ENCODE data around the gene NUP210L. TPM values are rescaled to one million over a fixed set of nuclear protein-coding genes. Genes with fewer than 3 reads are reported as not detected.

The NUP210L gene
- total and polyA plus RNA-seq, 9 of the 15 experiments (the other 6 are each of a cell fraction or from before 2014, with no cell fraction given): 0.01 to 0.04 TPM; not detected in 7

DNA sequence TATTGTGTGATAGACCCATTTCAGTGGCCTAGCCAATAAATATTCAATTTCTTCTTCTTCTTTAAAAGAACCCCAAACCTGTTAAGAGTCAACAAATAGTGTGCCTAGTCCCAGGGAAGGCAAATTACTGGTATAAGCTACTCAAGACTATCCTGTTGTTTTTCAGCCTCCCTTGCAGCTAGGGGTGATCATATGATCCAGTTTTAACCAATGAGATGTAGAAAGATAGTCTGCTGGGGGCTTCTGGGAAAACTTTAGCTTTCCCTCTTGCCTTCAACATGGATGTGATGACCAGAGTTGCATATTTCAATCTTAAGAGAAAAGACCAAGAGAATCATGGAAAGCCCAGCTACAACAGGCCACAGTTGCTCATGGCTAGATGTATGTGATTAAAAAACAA is 4.7 kb upstream of the NUP210L start:
- Histone ChIP-seq H3K4me3 (no peak overlapping the region), H3K4me1 (replicated peaks in 1 of 2; ENCODE audit: control insufficient read depth in 2 of 2, insufficient read depth in 2 of 2, low read length in 2 of 2) (peaks cover 18 to 42% of the 10 kb centered on the region in 2 experiments), H3K4me2 (ENCODE audit: insufficient read depth, low read length) (no peak overlapping the region; the same call in 1 of the 2 replicates), H3K36me3 (ENCODE audit: control insufficient read depth, insufficient read depth, low read length) (peaks cover 89% of the 10 kb centered on the region), H3K27ac (ENCODE audit: extremely low read depth, low read depth, low read length) (peak overlapping the region; percentile 91), H2AFZ (ENCODE audit: low read depth, low read length) (no peak overlapping the region), H3K27me3 (ENCODE audit: control insufficient read depth in 2 of 2, insufficient read depth in 2 of 2, low read length in 2 of 2) (no peaks in the 10 kb centered on the region), H3K9me3 (replicated peaks; ENCODE audit: control insufficient read depth, insufficient read depth, low read depth, low read length) (peaks cover 25% of the 10 kb centered on the region), H3K9me1 (ENCODE audit: control insufficient read depth, insufficient read depth, low read length) (no peaks in the 10 kb centered on the region), H4K20me1 (replicated peaks; ENCODE audit: control insufficient read depth, insufficient read depth, low read length) (no peaks in the 10 kb centered on the region), H3K79me2 (ENCODE audit: control insufficient read depth, insufficient read depth, low read length) (peaks cover 23% of the 10 kb centered on the region), H3K9ac (ENCODE audit: insufficient read depth in 1 of 2, low read depth in 2 of 2, low read length in 2 of 2) (no peak overlapping the region)
- intact Hi-C loops (cut with micrococcal nuclease) (loop anchor here (2.0 kb wide), 1 partner anchor 23 kb away; no protein-coding TSS in a partner anchor), in situ Hi-C loops (cut with MboI) (no loop called here)
- DNase-seq (ENCODE audit: extremely low read depth in 1 of 4, low spot score in 3 of 4) (peak in 1 of 4 experiments; percentile 38), FAIRE-seq (no peak), ATAC-seq (no peak)
- CTCF ChIA-PET (ENCODE audit: low intra/inter-chr PET ratio): no interaction called here
- POLR2A ChIA-PET: interaction anchor here (0.9 to 2.2 kb wide), 4 partner anchors 10 to 169 kb away, joined by 3 to 8 read pairs (median 3); partner anchors contain the start of gene RPS27
- no TSS peak for BruUV-seq (replicated peaks)
- TF ChIP-seq, protein P1, sequence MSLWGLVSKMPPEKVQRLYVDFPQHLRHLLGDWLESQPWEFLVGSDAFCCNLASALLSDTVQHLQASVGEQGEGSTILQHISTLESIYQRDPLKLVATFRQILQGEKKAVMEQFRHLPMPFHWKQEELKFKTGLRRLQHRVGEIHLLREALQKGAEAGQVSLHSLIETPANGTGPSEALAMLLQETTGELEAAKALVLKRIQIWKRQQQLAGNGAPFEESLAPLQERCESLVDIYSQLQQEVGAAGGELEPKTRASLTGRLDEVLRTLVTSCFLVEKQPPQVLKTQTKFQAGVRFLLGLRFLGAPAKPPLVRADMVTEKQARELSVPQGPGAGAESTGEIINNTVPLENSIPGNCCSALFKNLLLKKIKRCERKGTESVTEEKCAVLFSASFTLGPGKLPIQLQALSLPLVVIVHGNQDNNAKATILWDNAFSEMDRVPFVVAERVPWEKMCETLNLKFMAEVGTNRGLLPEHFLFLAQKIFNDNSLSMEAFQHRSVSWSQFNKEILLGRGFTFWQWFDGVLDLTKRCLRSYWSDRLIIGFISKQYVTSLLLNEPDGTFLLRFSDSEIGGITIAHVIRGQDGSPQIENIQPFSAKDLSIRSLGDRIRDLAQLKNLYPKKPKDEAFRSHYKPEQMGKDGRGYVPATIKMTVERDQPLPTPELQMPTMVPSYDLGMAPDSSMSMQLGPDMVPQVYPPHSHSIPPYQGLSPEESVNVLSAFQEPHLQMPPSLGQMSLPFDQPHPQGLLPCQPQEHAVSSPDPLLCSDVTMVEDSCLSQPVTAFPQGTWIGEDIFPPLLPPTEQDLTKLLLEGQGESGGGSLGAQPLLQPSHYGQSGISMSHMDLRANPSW (CRISPR knock-in tag; IDR thresholded peaks at IDR 0.05): no peak
- TF ChIP-seq EWSR1 (IDR thresholded peaks at IDR 0.05; ENCODE audit: borderline replicate concordance, low read depth, partially characterized antibody) (no peak), HNRNPUL1 (IDR thresholded peaks at IDR 0.05; ENCODE audit: low read length) (no peak), CBX3 (IDR thresholded peaks at IDR 0.05; ENCODE audit: borderline replicate concordance in 1 of 2, low read length in 2 of 2) (peak in 1 of 2 experiments; percentile 98; a peak in 2 of 3 replicates), SETDB1 (IDR thresholded peaks at IDR 0.05; ENCODE audit: low read length) (no peak), RBM25 (IDR thresholded peaks at IDR 0.05; ENCODE audit: low read depth, low read length, severe bottlenecking) (peak; percentile 13), USF1 (CRISPR knock-in tag; IDR thresholded peaks at IDR 0.05) (peak; percentile 65; the same call in 1 of the 2 replicates), TBP (optimal IDR thresholded peaks at IDR 0.05; ENCODE audit: low read depth, low read length) (no peak), USF2 (CRISPR knock-in tag; IDR thresholded peaks at IDR 0.05) (peak; percentile 76), CBX5 (IDR thresholded peaks at IDR 0.05; ENCODE audit: borderline replicate concordance, low read depth) (0 out of 2 replicates have a peak, but pooled peaks have one; percentile 26), CHAMP1 (IDR thresholded peaks at IDR 0.05) (peak; percentile 82), TRIM24 (IDR thresholded peaks at IDR 0.05) (peak; percentile 62 to 86), ATF1 (CRISPR knock-in tag; IDR thresholded peaks at IDR 0.05) (no peak), ATF1 (tag; IDR thresholded peaks at IDR 0.05) (no peak), ZNF124 (CRISPR knock-in tag; IDR thresholded peaks at IDR 0.05) (no peak), TRIM28 (IDR thresholded peaks at IDR 0.05) (peak; percentile 94), MCM5 (IDR thresholded peaks at IDR 0.05; ENCODE audit: low read depth) (no peak), GATAD2B (IDR thresholded peaks at IDR 0.05; ENCODE audit: borderline replicate concordance) (peak; percentile 38; the same call in 1 of the 2 replicates)

Data from K562 (cell line).